ENCODE measurements around the gene BEAN1.

DNA sequence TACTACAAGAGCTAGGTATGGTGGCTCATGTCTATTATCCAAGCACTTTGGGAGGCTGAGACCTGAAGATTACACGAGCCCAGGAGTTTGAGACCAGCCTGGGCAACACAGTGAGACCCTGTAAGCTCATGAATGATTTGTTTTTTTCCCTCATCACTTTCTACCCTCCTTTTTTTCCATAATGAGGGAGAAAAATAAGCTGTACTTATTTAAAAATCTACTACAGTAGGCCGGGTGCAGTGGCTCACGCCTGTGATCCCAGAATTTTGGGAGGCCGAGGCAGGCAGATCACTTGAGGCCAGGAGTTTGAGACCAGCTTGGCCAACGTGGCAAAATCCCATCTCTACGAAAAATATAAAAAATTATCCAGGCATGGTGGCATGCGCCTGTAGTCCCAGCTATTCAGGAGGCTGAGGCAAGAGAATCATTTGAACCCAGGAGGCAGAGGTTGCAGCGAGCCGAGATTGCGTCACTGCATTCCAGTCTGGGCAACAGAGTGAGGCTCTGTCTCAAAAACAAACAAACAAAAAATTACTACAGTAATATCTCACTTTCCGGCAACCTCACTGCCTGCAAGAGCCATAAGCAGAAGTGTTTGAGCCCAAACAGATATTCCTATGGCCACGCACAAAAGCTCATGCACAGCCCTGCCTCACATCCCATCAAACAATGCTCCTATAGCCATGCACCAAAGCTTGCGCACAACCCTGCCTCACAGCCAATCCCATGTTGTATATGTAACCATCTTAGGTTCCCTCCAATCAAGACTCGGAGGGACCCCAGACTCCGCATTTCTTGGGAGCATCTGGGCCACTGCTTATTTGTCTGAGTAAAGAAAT, 85.4 kb downstream of the BEAN1 start:
- TF ChIP-seq, protein P1, sequence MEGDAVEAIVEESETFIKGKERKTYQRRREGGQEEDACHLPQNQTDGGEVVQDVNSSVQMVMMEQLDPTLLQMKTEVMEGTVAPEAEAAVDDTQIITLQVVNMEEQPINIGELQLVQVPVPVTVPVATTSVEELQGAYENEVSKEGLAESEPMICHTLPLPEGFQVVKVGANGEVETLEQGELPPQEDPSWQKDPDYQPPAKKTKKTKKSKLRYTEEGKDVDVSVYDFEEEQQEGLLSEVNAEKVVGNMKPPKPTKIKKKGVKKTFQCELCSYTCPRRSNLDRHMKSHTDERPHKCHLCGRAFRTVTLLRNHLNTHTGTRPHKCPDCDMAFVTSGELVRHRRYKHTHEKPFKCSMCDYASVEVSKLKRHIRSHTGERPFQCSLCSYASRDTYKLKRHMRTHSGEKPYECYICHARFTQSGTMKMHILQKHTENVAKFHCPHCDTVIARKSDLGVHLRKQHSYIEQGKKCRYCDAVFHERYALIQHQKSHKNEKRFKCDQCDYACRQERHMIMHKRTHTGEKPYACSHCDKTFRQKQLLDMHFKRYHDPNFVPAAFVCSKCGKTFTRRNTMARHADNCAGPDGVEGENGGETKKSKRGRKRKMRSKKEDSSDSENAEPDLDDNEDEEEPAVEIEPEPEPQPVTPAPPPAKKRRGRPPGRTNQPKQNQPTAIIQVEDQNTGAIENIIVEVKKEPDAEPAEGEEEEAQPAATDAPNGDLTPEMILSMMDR (conservative IDR thresholded peaks at IDR 0.05; ENCODE audit: low read depth in 2 of 2) = no peak
- TF ChIP-seq EZH2 (IDR thresholded peaks at IDR 0.05; ENCODE audit: low read depth, unreplicated experiment) (no peak), POLR2AphosphoS5 (IDR thresholded peaks at IDR 0.05; ENCODE audit: low read depth) (no peak), CREB1 (CRISPR knock-in tag; IDR thresholded peaks at IDR 0.05; ENCODE audit: low read depth) (no peak), EZH2phosphoT487 (IDR thresholded peaks at IDR 0.05; ENCODE audit: unreplicated experiment) (no peak), JUNB (IDR thresholded peaks at IDR 0.05; ENCODE audit: unreplicated experiment) (no peak), NANOG (IDR thresholded peaks at IDR 0.05; ENCODE audit: borderline replicate concordance) (no peak), ZNF331 (CRISPR knock-in tag; IDR thresholded peaks at IDR 0.05; ENCODE audit: low read depth) (no peak), STAT1 (IDR thresholded peaks at IDR 0.05; ENCODE audit: unreplicated experiment) (no peak)
- TF ChIP-seq, protein P2, sequence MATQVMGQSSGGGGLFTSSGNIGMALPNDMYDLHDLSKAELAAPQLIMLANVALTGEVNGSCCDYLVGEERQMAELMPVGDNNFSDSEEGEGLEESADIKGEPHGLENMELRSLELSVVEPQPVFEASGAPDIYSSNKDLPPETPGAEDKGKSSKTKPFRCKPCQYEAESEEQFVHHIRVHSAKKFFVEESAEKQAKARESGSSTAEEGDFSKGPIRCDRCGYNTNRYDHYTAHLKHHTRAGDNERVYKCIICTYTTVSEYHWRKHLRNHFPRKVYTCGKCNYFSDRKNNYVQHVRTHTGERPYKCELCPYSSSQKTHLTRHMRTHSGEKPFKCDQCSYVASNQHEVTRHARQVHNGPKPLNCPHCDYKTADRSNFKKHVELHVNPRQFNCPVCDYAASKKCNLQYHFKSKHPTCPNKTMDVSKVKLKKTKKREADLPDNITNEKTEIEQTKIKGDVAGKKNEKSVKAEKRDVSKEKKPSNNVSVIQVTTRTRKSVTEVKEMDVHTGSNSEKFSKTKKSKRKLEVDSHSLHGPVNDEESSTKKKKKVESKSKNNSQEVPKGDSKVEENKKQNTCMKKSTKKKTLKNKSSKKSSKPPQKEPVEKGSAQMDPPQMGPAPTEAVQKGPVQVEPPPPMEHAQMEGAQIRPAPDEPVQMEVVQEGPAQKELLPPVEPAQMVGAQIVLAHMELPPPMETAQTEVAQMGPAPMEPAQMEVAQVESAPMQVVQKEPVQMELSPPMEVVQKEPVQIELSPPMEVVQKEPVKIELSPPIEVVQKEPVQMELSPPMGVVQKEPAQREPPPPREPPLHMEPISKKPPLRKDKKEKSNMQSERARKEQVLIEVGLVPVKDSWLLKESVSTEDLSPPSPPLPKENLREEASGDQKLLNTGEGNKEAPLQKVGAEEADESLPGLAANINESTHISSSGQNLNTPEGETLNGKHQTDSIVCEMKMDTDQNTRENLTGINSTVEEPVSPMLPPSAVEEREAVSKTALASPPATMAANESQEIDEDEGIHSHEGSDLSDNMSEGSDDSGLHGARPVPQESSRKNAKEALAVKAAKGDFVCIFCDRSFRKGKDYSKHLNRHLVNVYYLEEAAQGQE (IDR thresholded peaks at IDR 0.05; ENCODE audit: unreplicated experiment) = no peak
- TF ChIP-seq, protein P3, sequence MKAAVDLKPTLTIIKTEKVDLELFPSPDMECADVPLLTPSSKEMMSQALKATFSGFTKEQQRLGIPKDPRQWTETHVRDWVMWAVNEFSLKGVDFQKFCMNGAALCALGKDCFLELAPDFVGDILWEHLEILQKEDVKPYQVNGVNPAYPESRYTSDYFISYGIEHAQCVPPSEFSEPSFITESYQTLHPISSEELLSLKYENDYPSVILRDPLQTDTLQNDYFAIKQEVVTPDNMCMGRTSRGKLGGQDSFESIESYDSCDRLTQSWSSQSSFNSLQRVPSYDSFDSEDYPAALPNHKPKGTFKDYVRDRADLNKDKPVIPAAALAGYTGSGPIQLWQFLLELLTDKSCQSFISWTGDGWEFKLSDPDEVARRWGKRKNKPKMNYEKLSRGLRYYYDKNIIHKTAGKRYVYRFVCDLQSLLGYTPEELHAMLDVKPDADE (IDR thresholded peaks at IDR 0.05) = no peak
- TF ChIP-seq, protein P4, sequence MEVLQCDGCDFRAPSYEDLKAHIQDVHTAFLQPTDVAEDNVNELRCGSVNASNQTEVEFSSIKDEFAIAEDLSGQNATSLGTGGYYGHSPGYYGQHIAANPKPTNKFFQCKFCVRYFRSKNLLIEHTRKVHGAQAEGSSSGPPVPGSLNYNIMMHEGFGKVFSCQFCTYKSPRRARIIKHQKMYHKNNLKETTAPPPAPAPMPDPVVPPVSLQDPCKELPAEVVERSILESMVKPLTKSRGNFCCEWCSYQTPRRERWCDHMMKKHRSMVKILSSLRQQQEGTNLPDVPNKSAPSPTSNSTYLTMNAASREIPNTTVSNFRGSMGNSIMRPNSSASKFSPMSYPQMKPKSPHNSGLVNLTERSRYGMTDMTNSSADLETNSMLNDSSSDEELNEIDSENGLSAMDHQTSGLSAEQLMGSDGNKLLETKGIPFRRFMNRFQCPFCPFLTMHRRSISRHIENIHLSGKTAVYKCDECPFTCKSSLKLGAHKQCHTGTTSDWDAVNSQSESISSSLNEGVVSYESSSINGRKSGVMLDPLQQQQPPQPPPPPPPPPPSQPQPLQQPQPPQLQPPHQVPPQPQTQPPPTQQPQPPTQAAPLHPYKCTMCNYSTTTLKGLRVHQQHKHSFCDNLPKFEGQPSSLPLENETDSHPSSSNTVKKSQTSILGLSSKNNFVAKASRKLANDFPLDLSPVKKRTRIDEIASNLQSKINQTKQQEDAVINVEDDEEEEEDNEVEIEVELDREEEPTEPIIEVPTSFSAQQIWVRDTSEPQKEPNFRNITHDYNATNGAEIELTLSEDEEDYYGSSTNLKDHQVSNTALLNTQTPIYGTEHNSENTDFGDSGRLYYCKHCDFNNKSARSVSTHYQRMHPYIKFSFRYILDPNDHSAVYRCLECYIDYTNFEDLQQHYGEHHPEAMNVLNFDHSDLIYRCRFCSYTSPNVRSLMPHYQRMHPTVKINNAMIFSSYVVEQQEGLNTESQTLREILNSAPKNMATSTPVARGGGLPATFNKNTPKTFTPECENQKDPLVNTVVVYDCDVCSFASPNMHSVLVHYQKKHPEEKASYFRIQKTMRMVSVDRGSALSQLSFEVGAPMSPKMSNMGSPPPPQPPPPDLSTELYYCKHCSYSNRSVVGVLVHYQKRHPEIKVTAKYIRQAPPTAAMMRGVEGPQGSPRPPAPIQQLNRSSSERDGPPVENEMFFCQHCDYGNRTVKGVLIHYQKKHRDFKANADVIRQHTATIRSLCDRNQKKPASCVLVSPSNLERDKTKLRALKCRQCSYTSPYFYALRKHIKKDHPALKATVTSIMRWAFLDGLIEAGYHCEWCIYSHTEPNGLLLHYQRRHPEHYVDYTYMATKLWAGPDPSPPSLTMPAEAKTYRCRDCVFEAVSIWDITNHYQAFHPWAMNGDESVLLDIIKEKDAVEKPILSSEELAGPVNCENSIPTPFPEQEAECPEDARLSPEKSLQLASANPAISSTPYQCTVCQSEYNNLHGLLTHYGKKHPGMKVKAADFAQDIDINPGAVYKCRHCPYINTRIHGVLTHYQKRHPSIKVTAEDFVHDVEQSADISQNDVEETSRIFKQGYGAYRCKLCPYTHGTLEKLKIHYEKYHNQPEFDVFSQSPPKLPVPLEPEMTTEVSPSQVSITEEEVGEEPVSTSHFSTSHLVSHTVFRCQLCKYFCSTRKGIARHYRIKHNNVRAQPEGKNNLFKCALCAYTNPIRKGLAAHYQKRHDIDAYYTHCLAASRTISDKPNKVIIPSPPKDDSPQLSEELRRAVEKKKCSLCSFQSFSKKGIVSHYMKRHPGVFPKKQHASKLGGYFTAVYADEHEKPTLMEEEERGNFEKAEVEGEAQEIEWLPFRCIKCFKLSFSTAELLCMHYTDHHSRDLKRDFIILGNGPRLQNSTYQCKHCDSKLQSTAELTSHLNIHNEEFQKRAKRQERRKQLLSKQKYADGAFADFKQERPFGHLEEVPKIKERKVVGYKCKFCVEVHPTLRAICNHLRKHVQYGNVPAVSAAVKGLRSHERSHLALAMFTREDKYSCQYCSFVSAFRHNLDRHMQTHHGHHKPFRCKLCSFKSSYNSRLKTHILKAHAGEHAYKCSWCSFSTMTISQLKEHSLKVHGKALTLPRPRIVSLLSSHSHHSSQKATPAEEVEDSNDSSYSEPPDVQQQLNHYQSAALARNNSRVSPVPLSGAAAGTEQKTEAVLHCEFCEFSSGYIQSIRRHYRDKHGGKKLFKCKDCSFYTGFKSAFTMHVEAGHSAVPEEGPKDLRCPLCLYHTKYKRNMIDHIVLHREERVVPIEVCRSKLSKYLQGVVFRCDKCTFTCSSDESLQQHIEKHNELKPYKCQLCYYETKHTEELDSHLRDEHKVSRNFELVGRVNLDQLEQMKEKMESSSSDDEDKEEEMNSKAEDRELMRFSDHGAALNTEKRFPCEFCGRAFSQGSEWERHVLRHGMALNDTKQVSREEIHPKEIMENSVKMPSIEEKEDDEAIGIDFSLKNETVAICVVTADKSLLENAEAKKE (CRISPR knock-in tag; IDR thresholded peaks at IDR 0.05) = no peak

All from GM23338 (cell line).